ENCODE measurements around the gene ZNF836.
A peak's percentile ranks its signal among the peaks of the same experiment; 100 is the strongest.

ZNF836 gene

DNA sequence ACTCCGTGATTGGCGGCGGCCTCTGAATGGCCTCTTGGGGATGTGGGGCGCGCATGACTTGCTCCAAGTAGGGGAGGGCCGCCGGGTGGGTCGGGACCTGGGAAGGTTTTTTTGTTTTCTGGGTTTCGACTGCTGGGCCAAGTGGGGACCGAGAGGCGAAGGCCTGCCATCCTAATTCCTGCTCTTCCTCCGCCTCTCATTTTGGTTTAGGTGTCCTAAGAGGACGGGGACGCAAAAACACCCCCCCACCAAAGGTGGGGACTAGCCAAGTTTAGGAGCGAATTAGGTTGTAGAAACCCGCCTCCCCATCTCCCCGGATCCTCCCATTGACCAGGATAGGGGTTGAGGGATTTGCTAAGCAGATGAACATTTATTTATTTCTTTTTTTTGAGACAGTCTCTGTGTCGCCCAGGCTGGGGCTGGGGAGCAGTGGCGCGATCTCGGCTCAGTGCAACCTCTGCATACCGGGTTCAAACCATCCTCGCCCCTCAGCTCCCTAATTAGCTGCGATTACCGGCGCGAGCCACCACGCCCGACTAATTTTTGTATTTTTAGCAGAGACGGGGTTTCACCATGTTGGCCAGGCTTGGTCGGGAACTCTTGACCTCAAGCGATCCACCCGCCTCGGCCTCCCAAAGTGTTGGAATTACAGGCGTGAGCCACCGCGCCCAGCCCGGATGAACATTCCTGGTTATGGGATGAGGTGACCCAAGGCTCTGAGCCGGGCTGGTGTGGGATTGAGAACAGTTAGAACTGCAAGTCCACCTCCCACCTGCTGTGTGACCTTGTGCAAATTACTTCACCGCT lies 19.3 kb upstream of the ZNF836 start:
- peak overlapping the region; percentile 94 to 100 (median 98) for H3K4me2 ChIP-seq

DNA sequence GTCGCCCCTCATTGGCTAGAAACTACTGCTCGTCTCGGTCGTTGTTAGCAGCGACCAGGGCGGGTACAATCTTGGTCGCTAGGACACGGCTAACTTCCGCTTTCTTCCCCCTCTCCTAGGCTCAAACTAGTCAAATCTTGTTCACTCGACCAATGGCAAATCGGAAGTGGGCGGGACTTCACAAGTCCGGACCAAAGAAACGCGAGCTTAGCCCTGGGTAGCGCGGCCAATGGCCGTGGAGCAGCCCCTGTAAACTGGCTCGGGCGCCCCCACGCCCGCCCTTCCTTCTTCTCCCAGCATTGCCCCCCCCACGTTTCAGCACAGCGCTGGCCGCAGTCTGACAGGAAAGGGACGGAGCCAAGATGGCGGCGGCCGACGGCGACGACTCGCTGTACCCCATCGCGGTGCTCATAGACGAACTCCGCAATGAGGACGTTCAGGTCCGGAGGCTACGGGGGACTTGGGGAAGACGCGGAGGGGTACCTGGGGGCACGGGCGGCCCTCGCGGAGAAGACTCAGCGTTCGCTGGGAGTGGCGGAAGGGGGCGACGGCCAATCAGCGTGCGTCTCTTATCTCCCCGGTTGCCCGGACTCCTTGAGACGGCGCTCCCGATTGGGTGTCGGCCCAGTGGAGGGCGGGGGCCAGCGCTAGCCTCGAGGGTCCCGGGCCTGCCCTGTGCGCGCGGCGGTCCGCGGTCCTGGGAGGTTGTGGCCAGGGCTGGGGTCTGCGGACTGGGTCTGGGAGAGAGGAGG lies 18.5 kb upstream of the ZNF836 start, which contains the start of gene PPP2R1A:
PPP2R1A (plus strand) TSS at position 318 of the 752 bp plus-strand sequence; CDS start at position 363, 45 bp downstream.
- no peaks in the 10 kb centered on the region for H3K27me3 ChIP-seq
- peaks cover 28 to 40% (median 32%) of the 10 kb centered on the region in 11 experiments for H3K36me3 ChIP-seq
- H3K9ac ChIP-seq: peak within 1 kb of the TSS; percentile 96 to 100 (median 98)
- peaks cover 37 to 51% (median 41%) of the 10 kb centered on the region in 10 experiments for H3K4me1 ChIP-seq
- H4K20me1 ChIP-seq: peaks cover 36 to 45% (median 42%) of the 10 kb centered on the region in 11 experiments; a peak in 21 of 22 replicates
- peak within 1 kb of the TSS; percentile 80 to 96 (median 90) for H3K4me3 ChIP-seq
- no peak for TF ChIP-seq Cebpa-rat (IDR thresholded peaks at IDR 0.05)
- peak within 1 kb of the TSS; percentile 96 to 100 (median 98) for H3K27ac ChIP-seq
- H3K9me3 ChIP-seq (replicated peaks in 1 of 11): peaks cover 0 to 14% (median 0%) of the 10 kb centered on the region in 11 experiments; a peak in 4 of 22 replicates
- H3K4me2 ChIP-seq: peak within 1 kb of the TSS; percentile 94 to 100 (median 98)

More for the DNA sequence above, 19.3 kb upstream of the ZNF836 start:
- H3K36me3 ChIP-seq: peaks cover 36 to 48% (median 40%) of the 10 kb centered on the region in 11 experiments
- no peak for TF ChIP-seq Cebpa-rat (IDR thresholded peaks at IDR 0.05)
- H4K20me1 ChIP-seq: peaks cover 44 to 53% (median 50%) of the 10 kb centered on the region in 11 experiments; a peak in 21 of 22 replicates
- H3K4me1 ChIP-seq: peaks cover 37 to 51% (median 41%) of the 10 kb centered on the region in 10 experiments
- peak overlapping the region; percentile 96 to 100 (median 98) for H3K9ac ChIP-seq
- peaks cover 0 to 14% (median 0%) of the 10 kb centered on the region in 11 experiments; a peak in 3 of 22 replicates for H3K9me3 ChIP-seq (replicated peaks in 1 of 11)
- no peaks in the 10 kb centered on the region for H3K27me3 ChIP-seq
- H3K27ac ChIP-seq: peak overlapping the region; percentile 96 to 100 (median 98)
- H3K4me3 ChIP-seq: peak overlapping the region; percentile 80 to 96 (median 90)

DNA sequence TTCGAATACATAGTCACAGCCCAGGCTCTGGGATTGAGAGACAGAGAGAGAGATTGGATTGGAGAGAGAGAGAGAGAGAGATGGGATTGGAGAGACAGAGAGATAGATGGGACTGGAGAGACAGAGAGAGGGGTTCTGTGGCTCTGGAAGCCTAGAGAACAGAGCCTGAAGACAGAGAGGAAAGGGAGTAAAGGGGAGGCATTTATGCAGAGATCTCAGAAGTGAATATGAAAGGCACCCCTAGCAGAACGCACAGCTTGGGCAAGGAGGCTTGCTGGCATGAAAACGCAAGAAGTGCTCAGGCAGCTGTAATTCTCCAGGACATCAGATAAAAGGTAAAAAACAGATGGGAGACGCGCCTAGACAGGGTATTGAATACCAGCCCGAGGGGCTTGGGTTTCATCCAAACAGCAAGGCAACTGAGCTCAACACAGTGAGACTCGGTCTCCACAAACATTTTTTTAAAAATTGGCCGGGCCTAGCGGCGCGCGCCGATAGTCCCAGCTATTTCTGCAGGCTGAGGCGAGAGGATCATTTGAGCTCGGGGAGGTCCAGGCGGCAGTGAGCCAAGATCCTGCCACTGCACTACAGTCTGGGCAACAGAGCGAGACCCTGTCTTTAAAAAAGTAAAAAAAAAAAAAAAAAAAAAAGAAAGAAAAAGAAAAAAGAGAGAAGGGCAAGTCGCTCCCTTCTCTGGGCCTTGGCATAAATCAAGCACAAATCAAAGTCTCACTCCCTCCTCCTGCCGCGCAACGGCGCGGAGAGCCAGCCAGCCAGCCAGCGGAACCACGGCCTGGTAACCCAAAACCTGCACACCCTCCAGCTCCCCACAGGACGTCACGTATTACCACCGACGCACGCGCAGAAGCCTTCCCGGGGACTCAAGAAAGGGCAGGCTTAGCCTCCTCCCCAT lies 17.7 kb upstream of the ZNF836 start:
- Histone ChIP-seq H4K20me1 (peaks cover 28 to 37% (median 33%) of the 10 kb centered on the region in 11 experiments; a peak in 20 of 22 replicates), H3K4me1 (peaks cover 37 to 47% (median 41%) of the 10 kb centered on the region in 10 experiments), H3K9me3 (replicated peaks in 1 of 11) (peaks cover 0 to 14% (median 0%) of the 10 kb centered on the region in 11 experiments; a peak in 3 of 22 replicates), H3K4me3 (peak overlapping the region; percentile 54 to 71 (median 58)), H3K27me3 (no peaks in the 10 kb centered on the region), H3K4me2 (peak overlapping the region; percentile 78 to 99 (median 94)), H3K36me3 (peaks cover 20 to 32% (median 24%) of the 10 kb centered on the region in 11 experiments), H3K9ac (peak overlapping the region; percentile 73 to 98 (median 84)), H3K27ac (peak overlapping the region; percentile 67 to 98 (median 86))
- no peak for TF ChIP-seq Cebpa-rat (IDR thresholded peaks at IDR 0.05)

GRCh38 chr19:52187407-52187806 lies 16.0 kb upstream of the ZNF836 start:
- peaks cover 11 to 20% (median 17%) of the 10 kb centered on the region in 11 experiments; a peak in 19 of 22 replicates for H4K20me1 ChIP-seq
- H3K4me2 ChIP-seq: peak overlapping the region in 8 of 11 experiments; percentile 78 to 98 (median 93); a peak in 13 of 22 replicates
- no peak overlapping the region for H3K4me3 ChIP-seq
- no peak for TF ChIP-seq Cebpa-rat (IDR thresholded peaks at IDR 0.05)
- no peaks in the 10 kb centered on the region for H3K27me3 ChIP-seq
- peaks cover 28 to 36% (median 33%) of the 10 kb centered on the region in 10 experiments for H3K4me1 ChIP-seq
- H3K27ac ChIP-seq: peak overlapping the region in 5 of 11 experiments; percentile 86 to 98 (median 88); a peak in 6 of 22 replicates
- H3K36me3 ChIP-seq: peaks cover 3 to 15% (median 7%) of the 10 kb centered on the region in 11 experiments; a peak in 21 of 22 replicates
- peak overlapping the region in 3 of 11 experiments; percentile 83 to 85 (median 84); a peak in 4 of 22 replicates for H3K9ac ChIP-seq
- H3K9me3 ChIP-seq (replicated peaks in 1 of 11): peaks cover 0 to 4% (median 0%) of the 10 kb centered on the region in 11 experiments; a peak in 3 of 22 replicates

GRCh38 chr19:52176574-52176973 lies 5.2 kb upstream of the ZNF836 start:
- no peak overlapping the region for H3K4me2 ChIP-seq
- no peaks in the 10 kb centered on the region for H3K36me3 ChIP-seq
- no peak overlapping the region for H3K9ac ChIP-seq
- H3K27me3 ChIP-seq: no peaks in the 10 kb centered on the region
- no peaks in the 10 kb centered on the region for H4K20me1 ChIP-seq
- H3K4me3 ChIP-seq: no peak overlapping the region
- H3K9me3 ChIP-seq (replicated peaks in 1 of 11): peaks cover 0 to 28% (median 6%) of the 10 kb centered on the region in 11 experiments; a peak in 7 of 22 replicates
- TF ChIP-seq Cebpa-rat (IDR thresholded peaks at IDR 0.05): no peak
- H3K27ac ChIP-seq: no peak overlapping the region
- peaks cover 8 to 13% (median 11%) of the 10 kb centered on the region in 10 experiments; a peak in 17 of 20 replicates for H3K4me1 ChIP-seq

DNA sequence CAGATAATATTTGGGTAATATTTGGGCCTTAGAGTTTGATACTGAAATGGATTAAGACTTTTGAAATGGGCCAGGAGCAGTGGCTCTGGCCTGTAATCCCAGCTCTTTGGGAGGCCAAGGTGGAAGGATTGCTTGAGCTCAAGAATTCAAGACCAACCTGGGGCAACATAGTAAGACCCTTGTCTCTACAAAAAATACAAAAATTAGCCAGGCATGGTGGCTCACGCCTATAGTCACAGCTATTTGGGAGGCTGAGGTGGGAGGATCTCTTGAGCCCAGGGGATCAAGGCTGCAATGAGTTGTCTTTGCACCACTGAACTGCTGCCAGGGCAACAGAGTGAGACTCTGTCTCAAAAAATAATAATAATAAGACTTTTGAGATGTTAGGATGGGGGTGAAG lies 926 bp upstream of the ZNF836 start:
- H3K4me2 ChIP-seq: peak overlapping the region; percentile 73 to 99 (median 95)
- peaks cover 15 to 24% (median 23%) of the 10 kb centered on the region in 11 experiments for H3K36me3 ChIP-seq
- no peaks in the 10 kb centered on the region for H3K27me3 ChIP-seq
- H3K4me3 ChIP-seq: peak overlapping the region in 8 of 10 experiments; percentile 79 to 97 (median 86); a peak in 16 of 20 replicates
- TF ChIP-seq Cebpa-rat (IDR thresholded peaks at IDR 0.05): no peak
- H3K27ac ChIP-seq: peak overlapping the region in 8 of 11 experiments; percentile 71 to 85 (median 78); a peak in 15 of 22 replicates
- H3K4me1 ChIP-seq: peaks cover 18 to 25% (median 21%) of the 10 kb centered on the region in 10 experiments
- no peaks in the 10 kb centered on the region for H4K20me1 ChIP-seq
- H3K9ac ChIP-seq: peak overlapping the region in 9 of 11 experiments; percentile 81 to 90 (median 87); a peak in 16 of 22 replicates
- H3K9me3 ChIP-seq (replicated peaks in 1 of 11): peaks cover 9 to 43% (median 20%) of the 10 kb centered on the region in 11 experiments; a peak in 21 of 22 replicates

DNA sequence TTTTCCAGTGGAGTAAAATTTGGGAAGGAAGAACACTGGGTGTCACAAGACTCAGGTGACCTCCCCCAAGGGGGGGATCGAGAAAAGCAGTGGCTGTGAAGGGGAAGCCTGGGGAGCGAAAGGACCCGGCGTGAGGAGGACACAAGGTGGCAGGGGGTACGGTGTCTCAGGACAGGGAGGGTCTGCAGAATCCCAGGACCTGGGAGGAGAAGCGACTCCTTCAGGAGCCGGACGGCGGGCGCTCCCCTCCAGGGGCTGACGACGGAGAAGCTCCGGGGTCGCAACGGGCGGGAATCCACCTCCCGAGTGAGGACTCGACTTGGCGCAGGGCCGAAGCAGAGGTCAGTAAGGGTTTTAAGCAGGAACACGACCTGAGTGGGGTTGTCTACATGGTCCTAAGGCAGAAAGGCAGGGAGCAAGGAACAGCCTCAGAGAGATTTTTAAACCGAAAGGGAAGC lies 529 bp downstream of the ZNF836 start:
- peak overlapping the region; percentile 79 to 97 (median 88) for H3K4me3 ChIP-seq
- no peak for TF ChIP-seq Cebpa-rat (IDR thresholded peaks at IDR 0.05)
- H3K9ac ChIP-seq: peak overlapping the region; percentile 81 to 93 (median 87)
- peaks cover 18 to 25% (median 21%) of the 10 kb centered on the region in 10 experiments for H3K4me1 ChIP-seq
- no peaks in the 10 kb centered on the region for H3K27me3 ChIP-seq
- H4K20me1 ChIP-seq: no peaks in the 10 kb centered on the region
- peaks cover 21 to 57% (median 32%) of the 10 kb centered on the region in 11 experiments; a peak in 21 of 22 replicates for H3K9me3 ChIP-seq (replicated peaks in 1 of 11)
- H3K4me2 ChIP-seq: peak overlapping the region; percentile 91 to 99 (median 97)
- H3K36me3 ChIP-seq: peaks cover 29 to 39% (median 36%) of the 10 kb centered on the region in 11 experiments
- H3K27ac ChIP-seq: peak overlapping the region; percentile 57 to 85 (median 77)
